ENCODE measurements around the gene HACD1.

- no peak for TF ChIP-seq CTCF (IDR thresholded peaks at IDR 0.05; ENCODE audit: borderline replicate concordance, extremely low read depth, low read length, poor library complexity, severe bottlenecking)
- no peak for TF ChIP-seq EZH2 (IDR thresholded peaks at IDR 0.05; ENCODE audit: borderline replicate concordance, low read depth, low read length, severe bottlenecking)
Measured at GRCh38 chr10:17609523-17610079, 7.6 kb downstream of the HACD1 start.
